Loucy (cell line): ENCODE measurements around the gene CELSR2.

Experiments used
- H2AFZ ChIP-seq: fragments of 200-600 bp; sonication (generic); 2 replicates; pipeline ENCODE4 v1.6.0; 2016; ENCODE audit warnings: antibody characterized with exemption, mild to moderate bottlenecking, low read length, moderate library complexity
- H3F3A ChIP-seq: fragments of 200-600 bp; 2 replicates; pipeline ENCODE4 v1.6.0; 2016; ENCODE audit warnings: antibody characterized with exemption, low read depth, mild to moderate bottlenecking
- H3K27me3 ChIP-seq: fragments of 200-600 bp; sonication (generic); 2 replicates; pipeline ENCODE4 v1.6.1; 2014; ENCODE audit warnings: low read length, mild to moderate bottlenecking; ENCODE audit not compliant: insufficient read depth, poor library complexity, severe bottlenecking
- H3K36me3 ChIP-seq: fragments of 200-600 bp; sonication (generic); 2 replicates; pipeline ENCODE4 v1.6.1; 2016; ENCODE audit warnings: low read length; ENCODE audit not compliant: insufficient read depth
- H3K4me1 ChIP-seq: fragments of 200-600 bp; sonication (generic); 2 replicates; pipeline ENCODE4 v1.5.1; 2014; ENCODE audit warnings: low read length, mild to moderate bottlenecking; ENCODE audit not compliant: insufficient read depth, poor library complexity, severe bottlenecking
- H3K4me2 ChIP-seq: fragments of 200-600 bp; sonication (generic); 2 replicates; pipeline ENCODE4 v1.6.0; 2014; ENCODE audit warnings: antibody characterized with exemption, low read length, low read depth, mild to moderate bottlenecking; ENCODE audit not compliant: poor library complexity, severe bottlenecking
- H3K4me3 ChIP-seq: fragments of 200-600 bp; sonication (generic); 2 replicates; pipeline ENCODE4 v1.5.1; 2014; ENCODE audit warnings: low read length, mild to moderate bottlenecking, mixed read lengths; ENCODE audit not compliant: poor library complexity, severe bottlenecking
- H3K79me2 ChIP-seq: fragments of 200-600 bp; sonication (generic); 2 replicates; pipeline ENCODE4 v1.6.1; 2014; ENCODE audit warnings: low read length; ENCODE audit not compliant: insufficient read depth
- H3K9ac ChIP-seq: fragments of 200-600 bp; sonication (generic); 2 replicates; pipeline ENCODE4 v1.6.0; 2014; ENCODE audit warnings: mild to moderate bottlenecking, low read depth, low read length, moderate library complexity; ENCODE audit not compliant: poor library complexity, severe bottlenecking
- H3K9me2 ChIP-seq: fragments of 200-600 bp; sonication (generic); replicated peaks from 2 replicates; pipeline ENCODE4 v1.6.1; 2016; ENCODE audit warnings: low read depth, low read length, mixed read lengths
- H3K9me3 ChIP-seq: fragments of 200-600 bp; sonication (generic); 2 replicates; pipeline ENCODE4 v1.6.1; 2014; ENCODE audit warnings: mild to moderate bottlenecking, antibody characterized with exemption, low read length, low read depth; ENCODE audit not compliant: insufficient read depth
- H4K20me1 ChIP-seq: fragments of 200-600 bp; sonication (generic); 2 replicates; pipeline ENCODE4 v1.6.0; 2014; ENCODE audit warnings: antibody characterized with exemption, low read length, mild to moderate bottlenecking; ENCODE audit not compliant: insufficient read depth, poor library complexity, severe bottlenecking
- CTCF ChIP-seq: fragments of 200-600 bp; sonication (generic); conservative IDR thresholded peaks from 2 replicates; pipeline ENCODE4 v1.5.1; 2014; ENCODE audit warnings: mild to moderate bottlenecking, antibody characterized with exemption, low read length
- EZH2phosphoT487 ChIP-seq: fragments of 200-600 bp; IDR thresholded peaks from 2 replicates; pipeline ENCODE4 v1.6.1; 2018; ENCODE audit warnings: antibody characterized with exemption, mild to moderate bottlenecking, moderate library complexity, borderline replicate concordance

Gene CELSR2

GRCh38 chr1:109258481-109259466 lies 9.4 kb downstream of the CELSR2 start:
- Histone ChIP-seq H4K20me1 (no peaks in the 10 kb centered on the region), H3K9ac (no peak overlapping the region), H2AFZ (no peak overlapping the region), H3K27me3 (no peaks in the 10 kb centered on the region), H3K36me3 (no peaks in the 10 kb centered on the region), H3K4me1 (no peaks in the 10 kb centered on the region), H3K4me2 (no peak overlapping the region), H3F3A (no peaks in the 10 kb centered on the region), H3K79me2 (no peaks in the 10 kb centered on the region), H3K9me2 (no peaks in the 10 kb centered on the region), H3K9me3 (no peaks in the 10 kb centered on the region), H3K4me3 (no peak overlapping the region)
- TF ChIP-seq EZH2phosphoT487 (no peak), CTCF (no peak)

GRCh38 chr1:109259674-109260557 lies 10.6 kb downstream of the CELSR2 start:
- Histone ChIP-seq H3K79me2 (no peaks in the 10 kb centered on the region), H2AFZ (no peak overlapping the region), H3K9me2 (no peaks in the 10 kb centered on the region), H3K4me3 (no peak overlapping the region), H3F3A (no peaks in the 10 kb centered on the region), H3K27me3 (no peaks in the 10 kb centered on the region), H3K9me3 (no peaks in the 10 kb centered on the region), H3K4me2 (no peak overlapping the region), H4K20me1 (no peaks in the 10 kb centered on the region), H3K36me3 (no peaks in the 10 kb centered on the region), H3K9ac (no peak overlapping the region), H3K4me1 (no peaks in the 10 kb centered on the region)
- TF ChIP-seq CTCF = no peak
- TF ChIP-seq EZH2phosphoT487 = no peak

GRCh38 chr1:109261006-109261405 lies 11.7 kb downstream of the CELSR2 start:
- no peak overlapping the region for H3K9ac ChIP-seq
- H2AFZ ChIP-seq = no peak overlapping the region
- no peaks in the 10 kb centered on the region for H3K4me1 ChIP-seq
- no peaks in the 10 kb centered on the region for H3F3A ChIP-seq
- no peaks in the 10 kb centered on the region for H3K9me2 ChIP-seq
- H3K79me2 ChIP-seq = no peaks in the 10 kb centered on the region
- no peak for TF ChIP-seq EZH2phosphoT487
- TF ChIP-seq CTCF = no peak
- H3K9me3 ChIP-seq = no peaks in the 10 kb centered on the region
- H3K4me2 ChIP-seq = no peak overlapping the region
- H4K20me1 ChIP-seq = no peaks in the 10 kb centered on the region
- no peaks in the 10 kb centered on the region for H3K27me3 ChIP-seq
- H3K36me3 ChIP-seq = no peaks in the 10 kb centered on the region
- no peak overlapping the region for H3K4me3 ChIP-seq
